ENCODE data around the gene BDH2.

The BDH2 gene

DNA sequence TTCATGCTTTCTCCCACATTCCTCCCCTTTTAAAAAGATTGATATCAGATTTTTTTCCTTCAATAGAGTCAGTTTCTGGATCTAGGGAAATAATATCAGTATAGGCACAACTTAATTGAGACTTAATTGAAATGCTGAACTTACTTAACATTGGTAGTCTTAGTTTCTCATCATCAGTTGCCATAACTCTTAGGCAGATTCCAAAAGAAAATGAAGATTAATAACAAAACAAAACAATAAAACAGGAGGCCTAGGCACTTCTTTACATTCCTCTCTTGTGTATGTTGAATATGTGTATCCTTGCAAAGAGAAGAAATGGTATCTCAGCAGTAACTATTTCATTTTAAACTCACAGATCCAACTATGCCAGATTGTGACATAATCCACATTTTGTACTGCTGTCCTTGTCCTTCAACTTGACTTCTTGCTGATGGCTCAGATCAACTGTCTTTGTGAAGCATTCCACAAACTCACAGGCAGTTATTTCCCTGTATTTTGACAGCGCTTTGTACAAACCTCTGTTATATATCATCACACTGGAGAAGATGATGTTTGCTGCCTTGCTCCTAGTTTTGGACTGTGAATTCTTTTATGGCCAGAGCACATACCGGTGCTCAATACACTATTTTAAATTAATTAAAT, 14.0 kb downstream of the BDH2 start:
- H3K4me3 ChIP-seq (ENCODE audit: low read length) = no peak overlapping the region
- no peak for DNase-seq (ENCODE audit: low read depth)
- TF ChIP-seq, protein P1, sequence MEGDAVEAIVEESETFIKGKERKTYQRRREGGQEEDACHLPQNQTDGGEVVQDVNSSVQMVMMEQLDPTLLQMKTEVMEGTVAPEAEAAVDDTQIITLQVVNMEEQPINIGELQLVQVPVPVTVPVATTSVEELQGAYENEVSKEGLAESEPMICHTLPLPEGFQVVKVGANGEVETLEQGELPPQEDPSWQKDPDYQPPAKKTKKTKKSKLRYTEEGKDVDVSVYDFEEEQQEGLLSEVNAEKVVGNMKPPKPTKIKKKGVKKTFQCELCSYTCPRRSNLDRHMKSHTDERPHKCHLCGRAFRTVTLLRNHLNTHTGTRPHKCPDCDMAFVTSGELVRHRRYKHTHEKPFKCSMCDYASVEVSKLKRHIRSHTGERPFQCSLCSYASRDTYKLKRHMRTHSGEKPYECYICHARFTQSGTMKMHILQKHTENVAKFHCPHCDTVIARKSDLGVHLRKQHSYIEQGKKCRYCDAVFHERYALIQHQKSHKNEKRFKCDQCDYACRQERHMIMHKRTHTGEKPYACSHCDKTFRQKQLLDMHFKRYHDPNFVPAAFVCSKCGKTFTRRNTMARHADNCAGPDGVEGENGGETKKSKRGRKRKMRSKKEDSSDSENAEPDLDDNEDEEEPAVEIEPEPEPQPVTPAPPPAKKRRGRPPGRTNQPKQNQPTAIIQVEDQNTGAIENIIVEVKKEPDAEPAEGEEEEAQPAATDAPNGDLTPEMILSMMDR (conservative IDR thresholded peaks at IDR 0.05; ENCODE audit: low read length) = no peak

DNA sequence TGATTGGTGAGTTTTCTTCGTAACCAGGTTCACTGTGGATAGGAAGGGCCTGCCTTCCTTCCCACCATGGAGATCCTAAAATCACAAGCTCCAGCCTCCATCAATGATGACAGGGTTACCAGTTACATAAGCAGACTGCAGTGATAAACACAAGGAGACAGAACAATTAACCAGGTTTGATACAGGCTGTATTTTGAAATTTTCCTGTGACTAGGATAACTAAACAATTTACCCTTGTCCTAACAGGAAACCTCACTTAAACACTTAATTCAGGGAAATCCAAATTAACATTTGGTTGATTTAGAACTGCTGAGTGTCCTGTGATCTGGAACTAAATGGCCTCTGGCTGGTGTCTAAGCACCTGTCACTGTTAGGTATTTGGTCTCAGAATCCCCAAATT, 20.0 kb downstream of the BDH2 start:
- no peak overlapping the region for H3K4me3 ChIP-seq (ENCODE audit: low read length)

DNA sequence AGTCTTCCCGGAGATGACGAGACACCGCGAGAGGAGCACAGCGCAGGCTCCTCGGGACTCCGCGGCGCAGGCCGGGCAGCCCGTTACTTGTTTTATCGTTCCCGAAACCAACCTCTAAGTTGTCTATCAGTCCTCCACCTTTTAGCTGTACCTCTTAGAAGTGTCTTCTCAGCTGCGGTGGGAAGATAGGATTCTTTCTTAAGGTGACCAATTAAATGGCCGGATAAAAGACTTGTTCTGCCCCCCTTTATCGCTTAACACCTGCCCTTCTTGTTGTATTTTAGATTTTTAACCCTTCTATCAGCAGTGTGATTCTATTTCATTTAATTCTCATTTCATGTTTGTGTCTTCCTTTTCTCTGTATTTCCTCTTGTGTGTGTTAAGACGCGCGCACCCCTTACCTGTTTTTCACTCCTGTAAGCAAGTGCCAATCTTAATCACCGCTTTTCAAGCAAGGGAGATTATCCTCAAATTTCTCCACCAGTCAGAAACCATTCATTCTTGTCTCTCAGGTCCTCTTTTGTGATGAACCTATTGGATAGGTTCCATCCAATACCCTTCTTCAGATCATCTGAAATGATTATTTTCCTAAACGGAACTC, 22.8 kb downstream of the BDH2 start, which contains the start of gene SLC9B2:
SLC9B2 (minus strand) TSS at position 15 of the 601 bp plus-strand sequence. CDS start 9,211 bp downstream, outside the sequence.
- DNase-seq (ENCODE audit: low read depth) = no peak
- peak within 1 kb of the TSS; percentile 76 for H3K4me3 ChIP-seq (ENCODE audit: low read length)
- TF ChIP-seq, protein P1 (conservative IDR thresholded peaks at IDR 0.05; ENCODE audit: low read length) = no peak

More for the DNA sequence above, 20.0 kb downstream of the BDH2 start:
- TF ChIP-seq, protein P1 (conservative IDR thresholded peaks at IDR 0.05; ENCODE audit: low read length) = no peak
- DNase-seq (ENCODE audit: low read depth) = no peak

DNA sequence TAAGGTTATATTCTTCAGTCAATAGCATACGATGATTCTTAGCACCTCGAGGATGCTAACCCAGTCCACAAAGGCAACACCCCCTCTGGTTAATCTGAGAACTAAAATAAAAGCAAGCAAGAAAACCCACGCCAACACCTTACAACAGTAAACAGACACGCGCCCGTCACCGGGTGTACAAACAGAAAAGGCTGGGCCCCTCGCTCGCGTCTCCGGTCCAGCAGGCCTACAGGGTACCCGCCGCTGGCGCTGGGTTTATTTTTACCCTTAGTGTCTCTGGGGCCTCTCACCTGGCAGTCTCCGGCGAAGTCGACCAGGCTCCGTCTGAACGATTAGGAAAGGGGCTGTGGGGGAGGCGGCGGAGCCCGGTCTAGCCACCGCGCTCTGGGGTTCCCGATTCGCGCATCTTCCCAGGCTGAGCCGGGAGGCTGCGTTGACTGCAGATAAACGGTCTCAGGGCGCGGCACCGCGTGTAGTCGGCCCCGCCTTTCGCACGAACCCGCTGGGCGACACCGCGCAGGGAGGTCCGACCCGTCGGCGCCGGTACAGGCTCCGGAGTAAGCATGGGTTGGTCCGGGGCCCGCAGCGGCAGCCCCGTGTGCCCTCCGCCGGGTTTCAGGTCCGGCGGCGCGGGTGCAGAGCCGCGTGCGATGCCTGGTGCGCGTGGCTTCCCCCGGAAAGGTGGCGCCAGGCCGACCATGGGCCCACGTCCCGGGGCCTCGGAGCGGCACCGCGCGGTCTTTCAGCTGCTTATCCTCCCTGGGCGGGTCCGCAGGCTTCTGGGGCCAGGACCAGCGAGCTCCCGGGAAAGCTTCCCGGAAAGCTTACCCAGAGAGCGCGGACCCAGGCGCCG, 23.5 kb downstream of the BDH2 start:
- peak; percentile 70 for DNase-seq (ENCODE audit: low read depth)
- H3K4me3 ChIP-seq (ENCODE audit: low read length) = peak overlapping the region; percentile 76

DNA sequence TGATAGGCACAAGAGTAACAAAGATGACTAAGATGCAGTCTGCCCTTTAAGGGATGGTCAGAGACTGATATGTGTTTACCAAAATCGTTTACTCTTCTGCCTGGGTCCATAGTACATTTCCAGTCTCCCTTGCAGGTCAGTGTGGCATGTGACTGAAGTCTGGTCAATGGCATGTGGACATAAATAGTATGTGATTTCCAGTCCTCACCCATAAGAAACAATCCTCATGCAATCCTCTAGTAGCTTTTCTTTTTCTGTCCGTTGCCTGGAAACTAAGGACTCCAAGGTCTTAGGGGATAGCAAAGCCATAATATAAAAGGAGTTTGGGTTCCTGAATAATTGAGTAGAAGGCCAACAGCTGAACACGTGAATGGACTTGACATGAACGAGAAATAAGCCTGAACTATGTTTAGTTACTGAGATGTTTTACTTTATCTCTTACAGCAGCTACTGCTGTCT, 24.2 kb downstream of the BDH2 start:
- DNase-seq (ENCODE audit: low read depth) = peak; percentile 34
- TF ChIP-seq, protein P1 (conservative IDR thresholded peaks at IDR 0.05; ENCODE audit: low read length) = no peak
- peak overlapping the region; percentile 76 for H3K4me3 ChIP-seq (ENCODE audit: low read length)

More for the DNA sequence above, 23.5 kb downstream of the BDH2 start:
- TF ChIP-seq, protein P1 (conservative IDR thresholded peaks at IDR 0.05; ENCODE audit: low read length) = no peak; the same call in 1 of the 2 replicates

DNA sequence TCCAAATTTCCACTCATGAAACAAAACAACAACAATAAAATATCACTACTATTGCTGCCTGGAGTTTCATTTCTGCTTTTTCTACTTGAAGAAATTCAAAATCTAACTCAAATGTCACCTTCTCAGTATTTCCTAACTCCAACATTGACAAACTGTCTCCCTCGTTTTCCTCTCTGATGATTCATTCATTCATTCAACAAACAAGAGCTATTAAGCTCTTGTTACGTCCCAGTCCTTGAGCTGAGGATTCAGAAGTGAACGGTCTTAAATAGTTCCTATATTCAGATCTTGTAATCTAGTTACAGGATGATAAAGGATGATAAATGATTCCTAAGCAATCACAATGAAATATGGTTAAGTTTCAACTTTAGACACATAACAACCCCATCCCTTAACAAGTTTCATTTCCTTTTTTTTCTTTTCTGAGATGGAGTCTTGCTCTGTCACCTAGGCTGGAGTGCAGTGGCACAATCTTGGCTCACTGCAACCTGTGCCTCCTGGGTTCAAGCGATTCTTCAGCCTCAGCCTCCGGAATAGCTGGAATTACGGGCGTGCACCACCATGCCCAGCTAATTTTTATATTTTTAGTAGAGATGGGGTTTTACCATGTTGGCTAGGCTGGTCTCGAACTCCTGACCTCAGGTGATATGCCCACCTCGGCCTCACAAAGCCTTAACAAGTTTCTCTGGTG, 24.7 kb downstream of the BDH2 start:
- TF ChIP-seq, protein P1 (conservative IDR thresholded peaks at IDR 0.05; ENCODE audit: low read length) = no peak
- DNase-seq (ENCODE audit: low read depth) = peak; percentile 25
- peak overlapping the region; percentile 76 for H3K4me3 ChIP-seq (ENCODE audit: low read length)
